H4 (cell line): ENCODE data around the gene COLEC12. TPM values are rescaled to one million over a fixed set of nuclear protein-coding genes. Genes with fewer than 3 reads are reported as not detected.

Experiments
- DNase-seq: peaks from one replicate; pipeline ENCODE4 v3.0.0-alpha.2; 2015; ENCODE audit warnings: low spot score
- total RNA-seq: library from RNA; depleted of rRNA; stranded (reverse); fragments of >200 nt; shearing (Covaris generic); gene quantifications from 2 replicates; pipeline ENCODE4 v1.2.3, GENCODE V29; 2014

The COLEC12 gene
- total RNA-seq, 1 experiment from 2014 or later, result 41.9 TPM

GRCh38 chr18:389658-390357 lies 110.7 kb downstream of the COLEC12 start:
- DNase-seq, result peak; percentile 60

DNA sequence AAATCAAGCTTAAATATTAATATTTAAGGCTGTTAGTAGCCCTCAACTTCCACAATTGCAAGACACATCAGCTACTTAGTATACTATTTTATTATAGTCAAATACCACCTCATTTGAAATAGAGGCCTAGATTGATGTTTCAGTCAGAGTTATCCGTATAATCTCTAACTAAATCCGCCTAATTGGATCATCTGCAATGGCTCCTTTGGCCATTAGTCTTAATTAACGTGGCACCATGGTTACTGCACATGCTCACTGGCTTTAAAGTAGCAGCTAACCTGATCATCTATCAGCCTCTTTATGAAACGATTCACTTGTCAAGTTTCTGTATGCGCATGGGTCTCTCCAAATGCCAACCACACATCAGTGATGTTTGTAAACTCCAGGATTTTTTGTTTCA lies 112.3 kb downstream of the COLEC12 start:
- DNase-seq, result no peak

GRCh38 chr18:386994-387393 lies 113.5 kb downstream of the COLEC12 start:
- DNase-seq, result no peak

DNA sequence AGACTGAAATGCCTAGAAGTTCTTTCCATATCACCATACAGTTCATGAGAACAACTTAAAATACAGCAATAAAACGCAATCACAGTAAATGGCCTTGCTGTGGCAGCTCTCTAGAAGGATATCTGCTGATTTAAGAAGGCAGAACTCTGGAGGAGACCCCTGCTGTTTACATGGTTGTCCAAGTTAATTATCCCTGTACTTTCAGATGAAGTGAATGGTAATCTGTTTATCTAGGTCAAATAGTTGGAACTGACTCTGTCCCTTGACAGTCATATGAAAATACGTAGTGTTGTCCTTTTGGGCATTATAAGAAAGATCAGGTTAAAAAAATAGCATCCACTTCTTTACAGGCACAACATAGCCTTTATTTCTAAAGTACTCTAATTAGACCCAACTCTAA lies 115.6 kb downstream of the COLEC12 start:
- no peak for DNase-seq

DNA sequence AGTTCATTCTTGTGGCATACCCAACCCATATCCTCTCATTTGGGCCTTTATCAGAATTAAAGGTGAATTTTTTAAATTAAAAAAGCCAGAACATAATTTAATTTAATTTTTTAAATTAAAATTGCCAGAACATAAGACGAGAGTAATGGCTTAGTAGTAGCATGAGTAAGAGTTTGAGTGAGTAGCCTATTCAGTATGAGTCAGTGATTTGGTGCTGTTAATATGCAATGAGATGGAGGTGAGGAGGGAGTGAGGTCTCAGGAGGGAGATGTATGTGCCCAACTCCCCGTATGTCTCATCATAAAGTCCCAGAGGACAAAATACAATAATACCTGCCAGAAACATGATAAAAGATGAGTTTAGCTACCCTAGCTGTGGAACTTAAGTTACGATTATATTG lies 117.4 kb downstream of the COLEC12 start:
- no peak for DNase-seq

DNA sequence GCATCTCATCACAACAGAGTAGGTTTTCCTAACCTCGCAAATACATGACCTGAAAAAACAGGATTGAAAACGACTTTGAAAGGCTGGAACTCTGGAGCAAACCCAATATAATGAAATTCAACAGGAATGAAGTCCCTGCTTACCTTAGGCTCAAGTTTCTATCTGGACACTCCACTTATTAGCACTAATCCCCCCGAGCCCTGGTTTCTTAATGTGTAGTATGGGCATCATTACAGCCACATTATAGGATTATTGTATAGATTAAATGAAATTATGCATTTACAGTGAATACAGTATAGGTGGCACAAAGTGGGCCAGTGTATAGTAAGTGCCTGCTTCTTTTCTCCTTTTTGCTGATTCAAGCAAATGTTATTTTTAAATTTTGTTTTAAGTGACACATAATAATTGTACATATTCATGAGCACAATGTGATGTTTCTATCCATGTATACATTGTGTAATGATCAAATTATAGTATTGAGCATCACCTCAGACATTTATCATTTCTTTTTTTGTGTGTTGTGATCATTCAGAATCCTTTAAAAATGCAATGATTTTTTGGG lies 118.0 kb downstream of the COLEC12 start:
- DNase-seq, result no peak

- no peak for DNase-seq
These were observed 120.7 kb downstream of the COLEC12 start for GRCh38 chr18:379681-380330.

DNA sequence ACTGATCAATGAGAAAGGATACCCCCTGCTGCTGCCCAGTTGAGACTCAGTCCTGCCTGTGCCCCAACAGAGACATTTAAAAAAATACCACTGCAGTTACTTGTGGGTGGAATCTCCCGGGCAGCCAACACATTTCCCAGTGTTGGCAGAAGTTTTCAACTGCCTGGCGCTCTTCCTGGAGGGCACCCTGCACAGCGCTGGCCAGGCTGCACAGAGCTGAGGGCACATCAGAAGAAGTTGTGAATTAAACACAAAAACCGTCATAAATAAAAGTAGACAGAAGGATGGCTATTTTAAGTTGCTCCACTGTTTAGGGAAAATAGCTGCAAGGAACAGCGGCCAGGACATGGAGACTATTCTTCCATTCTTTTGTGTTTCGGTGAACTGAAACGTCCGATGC lies 122.4 kb downstream of the COLEC12 start:
- no peak for DNase-seq

- no peak for DNase-seq
These were observed 123.4 kb downstream of the COLEC12 start for GRCh38 chr18:377088-377487.

DNA sequence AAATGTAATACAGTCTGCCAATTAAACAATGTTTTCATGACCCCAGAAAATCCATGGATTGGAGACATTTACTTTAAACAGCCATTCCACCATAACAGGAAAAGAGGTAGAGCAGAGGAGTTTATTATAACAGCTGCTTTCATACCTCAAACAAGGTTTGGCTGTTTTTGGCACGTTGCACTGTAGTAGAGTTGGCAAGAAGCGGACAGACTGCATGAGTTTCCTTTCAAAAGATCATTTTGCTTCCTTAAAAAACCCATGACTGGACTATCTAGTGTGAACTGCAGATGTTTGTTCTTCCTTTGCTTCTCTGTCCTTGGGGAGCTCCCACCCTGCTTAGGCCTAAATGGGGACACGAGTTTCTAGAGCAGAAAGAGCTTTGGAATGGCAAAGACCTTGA lies 124.2 kb downstream of the COLEC12 start:
- no peak for DNase-seq

GRCh38 chr18:374721-375168 lies 125.8 kb downstream of the COLEC12 start:
- DNase-seq, result no peak

- no peak for DNase-seq
These were observed 126.7 kb downstream of the COLEC12 start for GRCh38 chr18:373780-374179.

- no peak for DNase-seq
These were observed 128.9 kb downstream of the COLEC12 start for GRCh38 chr18:371609-371982.

DNA sequence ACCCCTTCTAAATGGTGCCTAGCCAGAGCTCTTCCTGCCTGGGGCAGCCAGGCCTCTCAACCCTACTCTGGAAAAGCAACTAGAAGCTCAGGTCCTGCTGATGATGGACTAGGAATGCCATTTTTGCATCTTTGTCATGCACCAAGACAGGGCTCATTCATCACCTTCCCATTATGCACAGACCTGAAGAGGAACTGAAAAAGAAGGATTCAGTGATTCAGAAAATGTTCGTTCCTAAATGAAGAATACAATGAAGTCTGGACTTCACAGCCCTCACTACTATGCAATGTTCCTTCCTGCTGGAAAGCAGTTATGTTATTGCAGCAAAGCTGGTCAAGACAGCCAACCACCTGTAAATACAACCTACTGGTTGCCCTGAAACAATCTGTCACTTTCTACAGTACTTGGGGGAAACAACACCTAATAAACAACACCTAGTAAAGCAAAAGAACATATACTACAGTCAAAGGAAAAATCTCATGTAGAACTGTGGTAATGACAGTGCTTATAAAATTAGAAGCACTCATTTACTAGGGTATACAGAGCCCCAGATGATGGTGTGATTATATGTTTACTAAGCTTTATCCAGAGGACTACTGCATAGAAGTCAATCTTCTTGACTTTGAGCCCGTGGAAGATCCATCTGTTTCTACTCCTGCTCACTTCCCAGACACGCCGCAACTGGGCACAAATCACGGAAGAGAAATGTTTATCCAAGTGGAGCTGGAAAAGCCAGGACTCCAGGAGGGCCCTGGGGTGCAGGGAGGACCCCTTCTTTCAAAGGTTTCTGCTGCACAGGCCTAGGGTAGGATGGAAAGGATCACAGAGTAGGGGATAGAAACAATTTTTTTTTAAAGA lies 129.5 kb downstream of the COLEC12 start:
- DNase-seq, result no peak

- DNase-seq, result no peak
These were observed 131.1 kb downstream of the COLEC12 start for GRCh38 chr18:369224-370015.

DNA sequence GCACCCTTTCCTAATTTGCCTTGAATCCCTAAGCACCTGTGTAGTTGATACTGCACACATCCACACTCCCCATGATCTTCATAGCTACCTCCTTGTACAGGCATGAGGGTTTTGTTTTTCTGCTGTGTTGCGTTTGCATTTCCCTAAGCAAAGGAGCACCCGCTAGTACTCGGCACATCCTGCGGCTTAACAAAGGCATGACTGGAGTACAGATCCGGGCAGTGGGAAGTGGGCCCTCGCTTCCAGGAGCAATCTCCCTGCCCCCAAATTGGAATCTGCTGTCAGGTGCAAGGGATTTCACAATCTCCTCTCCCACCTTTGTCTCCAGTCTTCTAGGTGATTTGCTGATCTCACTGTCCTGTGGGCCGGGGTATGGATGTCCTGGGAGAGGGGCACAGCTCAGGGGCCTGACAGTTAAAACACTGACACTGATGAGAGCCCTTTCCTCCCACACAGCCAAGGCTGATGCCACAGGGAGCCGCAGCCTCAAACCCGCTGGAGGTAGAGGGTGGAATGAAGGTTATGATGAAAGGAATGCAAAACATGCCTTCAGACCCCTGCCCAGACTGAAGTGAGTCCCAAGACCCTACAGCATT lies 133.9 kb downstream of the COLEC12 start:
- DNase-seq, result no peak

GRCh38 chr18:365651-366050 lies 134.8 kb downstream of the COLEC12 start:
- DNase-seq, result no peak

DNA sequence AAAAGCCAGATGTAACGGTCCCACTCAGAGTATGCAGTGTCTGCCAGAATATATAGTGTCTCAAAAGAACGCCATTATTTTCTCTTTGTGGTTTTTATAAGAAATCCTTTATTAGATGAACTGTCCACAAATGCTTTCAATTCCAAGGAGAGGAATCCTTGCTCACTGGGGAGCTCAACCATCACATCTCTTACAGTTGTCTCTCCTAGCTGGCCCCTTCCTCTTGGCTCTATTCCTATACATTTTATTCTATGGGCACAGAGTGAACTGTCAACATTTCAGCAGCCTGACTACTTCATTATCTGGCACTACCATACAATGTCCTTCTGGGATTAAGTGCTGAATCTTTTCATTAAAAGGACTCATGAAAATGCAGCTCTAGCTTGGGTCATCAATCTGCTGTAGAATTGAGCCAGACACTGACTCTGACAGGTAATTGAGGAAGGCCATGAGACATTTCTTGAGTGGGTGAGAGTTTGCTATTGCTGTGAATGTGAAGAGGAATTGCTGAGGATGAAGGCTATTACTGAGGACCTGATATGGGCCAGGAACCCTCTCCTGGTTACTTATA lies 136.2 kb downstream of the COLEC12 start:
- DNase-seq, result no peak

DNA sequence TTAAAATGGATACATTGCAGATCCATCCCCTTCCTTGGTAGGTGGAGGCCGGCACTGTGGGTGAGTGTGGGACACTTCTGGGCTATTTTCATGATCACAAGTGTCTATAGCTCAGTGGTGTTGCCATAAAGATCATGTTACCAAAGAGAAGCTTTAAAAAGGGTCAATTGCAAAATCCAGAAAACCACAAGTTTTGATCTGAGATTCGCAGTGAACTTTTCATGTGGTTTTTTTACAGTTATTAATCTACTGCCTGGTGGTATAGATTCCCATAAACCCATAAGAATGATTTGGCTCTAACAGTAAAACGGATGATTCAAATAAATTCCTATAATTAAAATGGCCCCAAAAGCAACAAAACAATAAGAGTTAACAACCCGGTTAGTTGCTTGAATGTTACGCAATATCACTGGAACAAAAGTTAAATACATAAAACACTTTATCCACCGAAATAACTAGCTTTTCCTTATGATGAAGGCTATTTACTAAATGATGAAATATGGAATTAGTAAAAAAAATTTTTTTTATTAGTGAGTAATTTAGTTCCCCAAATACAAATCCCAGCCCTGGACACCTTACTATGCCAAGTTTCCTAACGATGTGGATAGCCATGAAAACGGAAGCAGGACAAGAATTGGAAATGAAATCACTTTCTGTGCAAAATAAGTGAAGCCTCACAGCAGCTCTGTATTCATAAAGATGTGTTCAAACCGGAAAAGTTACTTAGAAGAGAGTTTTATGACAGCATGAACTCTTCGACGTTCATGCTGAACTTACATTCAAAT lies 137.0 kb downstream of the COLEC12 start:
- DNase-seq, result peak; percentile 45
